A673 (cell line): Measurements from ENCODE around the gene PDE6D.

Source experiments
- CTCF ChIP-seq: fragments of 300-800, 200-600 bp; sonication (generic); conservative IDR thresholded peaks from 2 replicates; pipeline ENCODE4 v1.5.1; 2017; ENCODE audit warnings: low read depth, mild to moderate bottlenecking, antibody characterized with exemption, low read length, moderate library complexity, mixed read lengths
- EZH2 ChIP-seq: fragments of 200-600 bp; sonication (generic); IDR thresholded peaks from 2 replicates; pipeline ENCODE4 v1.6.1; 2017; ENCODE audit warnings: borderline replicate concordance, low read depth, mild to moderate bottlenecking, mixed read lengths, antibody characterized with exemption, low read length; ENCODE audit not compliant: poor library complexity, severe bottlenecking

GRCh38 chr2:231718799-231719198 is 62.3 kb downstream of the PDE6D start:
- TF ChIP-seq CTCF = no peak
- TF ChIP-seq EZH2 = no peak
